ENCODE results near the gene MINDY4. TPM values are rescaled to one million over a fixed set of nuclear protein-coding genes. Genes with fewer than 3 reads are reported as not detected.

Gene MINDY4
- total RNA-seq, 1 donor from 2014 or later, result 8.4 TPM

DNA sequence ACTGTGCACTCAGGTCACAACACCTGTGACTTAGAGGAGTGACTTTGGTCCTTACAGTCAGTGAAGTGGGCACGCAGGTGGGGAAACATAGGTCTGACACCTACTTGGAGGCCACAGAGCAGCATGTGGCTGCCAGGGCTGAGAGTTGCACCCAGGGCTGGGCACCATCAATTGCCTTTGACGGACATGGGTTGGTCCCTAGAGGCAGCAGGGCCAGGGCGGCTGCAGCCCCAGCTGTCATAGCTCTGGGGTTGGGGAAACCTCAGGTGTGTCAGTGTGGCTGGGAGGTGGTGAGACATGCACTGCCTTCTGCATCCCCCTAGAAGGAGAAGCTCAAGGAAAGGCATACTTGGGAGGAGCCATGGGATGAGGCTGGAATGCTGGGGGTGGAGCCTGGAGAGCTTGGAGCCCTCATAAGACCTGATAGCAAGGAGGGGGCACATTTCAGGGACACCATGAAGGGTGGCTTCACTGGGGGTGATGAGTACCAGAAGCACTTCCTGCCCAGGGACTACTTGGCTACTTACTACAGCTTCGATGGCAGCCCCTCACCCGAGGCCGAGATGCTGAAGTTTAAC is 19.4 kb upstream of the MINDY4 start, which contains the start of gene INMT:
Gene INMT, plus strand, starts transcription at position 440 of the 578 bp plus-strand sequence. Its CDS starts 16 bp downstream, at position 456.
- Mint-ChIP-seq H3K36me3 (no peaks in the 10 kb centered on the region), H3K27ac (no peak within 1 kb of the TSS), H3K27me3 (no peaks in the 10 kb centered on the region), H3K9me3 (peaks cover 5% of the 10 kb centered on the region), H3K4me3 (no peak within 1 kb of the TSS), H3K4me1 (ENCODE audit: unreplicated experiment) (peaks cover 7% of the 10 kb centered on the region)
- TF ChIP-seq, protein P1, sequence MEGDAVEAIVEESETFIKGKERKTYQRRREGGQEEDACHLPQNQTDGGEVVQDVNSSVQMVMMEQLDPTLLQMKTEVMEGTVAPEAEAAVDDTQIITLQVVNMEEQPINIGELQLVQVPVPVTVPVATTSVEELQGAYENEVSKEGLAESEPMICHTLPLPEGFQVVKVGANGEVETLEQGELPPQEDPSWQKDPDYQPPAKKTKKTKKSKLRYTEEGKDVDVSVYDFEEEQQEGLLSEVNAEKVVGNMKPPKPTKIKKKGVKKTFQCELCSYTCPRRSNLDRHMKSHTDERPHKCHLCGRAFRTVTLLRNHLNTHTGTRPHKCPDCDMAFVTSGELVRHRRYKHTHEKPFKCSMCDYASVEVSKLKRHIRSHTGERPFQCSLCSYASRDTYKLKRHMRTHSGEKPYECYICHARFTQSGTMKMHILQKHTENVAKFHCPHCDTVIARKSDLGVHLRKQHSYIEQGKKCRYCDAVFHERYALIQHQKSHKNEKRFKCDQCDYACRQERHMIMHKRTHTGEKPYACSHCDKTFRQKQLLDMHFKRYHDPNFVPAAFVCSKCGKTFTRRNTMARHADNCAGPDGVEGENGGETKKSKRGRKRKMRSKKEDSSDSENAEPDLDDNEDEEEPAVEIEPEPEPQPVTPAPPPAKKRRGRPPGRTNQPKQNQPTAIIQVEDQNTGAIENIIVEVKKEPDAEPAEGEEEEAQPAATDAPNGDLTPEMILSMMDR (conservative IDR thresholded peaks at IDR 0.05), result no peak
- DNase-seq (ENCODE audit: extremely low spot score, unreplicated experiment), result no peak

- Mint-ChIP-seq H3K36me3 (no peaks in the 10 kb centered on the region), H3K4me3 (no peak overlapping the region), H3K4me1 (ENCODE audit: unreplicated experiment) (peaks cover 7% of the 10 kb centered on the region), H3K9me3 (peaks cover 5% of the 10 kb centered on the region), H3K27me3 (peaks cover 3% of the 10 kb centered on the region), H3K27ac (no peak overlapping the region)
- DNase-seq (ENCODE audit: extremely low spot score, unreplicated experiment), result no peak
- TF ChIP-seq, protein P1 (conservative IDR thresholded peaks at IDR 0.05), result no peak
These were observed 18.7 kb upstream of the MINDY4 start for GRCh38 chr7:30752484-30752883.

GRCh38 chr7:30752979-30753378 is 18.2 kb upstream of the MINDY4 start:
- H3K27me3 Mint-ChIP-seq, result peaks cover 3% of the 10 kb centered on the region
- H3K36me3 Mint-ChIP-seq, result no peaks in the 10 kb centered on the region
- no peak overlapping the region for H3K27ac Mint-ChIP-seq
- TF ChIP-seq, protein P1 (conservative IDR thresholded peaks at IDR 0.05), result no peak
- DNase-seq (ENCODE audit: extremely low spot score, unreplicated experiment), result no peak
- no peak overlapping the region for H3K4me3 Mint-ChIP-seq
- peaks cover 7% of the 10 kb centered on the region for H3K4me1 Mint-ChIP-seq (ENCODE audit: unreplicated experiment)
- H3K9me3 Mint-ChIP-seq, result peaks cover 5% of the 10 kb centered on the region

- no peak for DNase-seq (ENCODE audit: extremely low spot score, unreplicated experiment)
- peaks cover 7% of the 10 kb centered on the region for H3K4me1 Mint-ChIP-seq (ENCODE audit: unreplicated experiment)
- peaks cover 5% of the 10 kb centered on the region for H3K9me3 Mint-ChIP-seq
- H3K36me3 Mint-ChIP-seq, result no peaks in the 10 kb centered on the region
- no peak overlapping the region for H3K4me3 Mint-ChIP-seq
- H3K27me3 Mint-ChIP-seq, result peaks cover 3% of the 10 kb centered on the region
- H3K27ac Mint-ChIP-seq, result no peak overlapping the region
- TF ChIP-seq, protein P1 (conservative IDR thresholded peaks at IDR 0.05), result no peak
These were observed 16.8 kb upstream of the MINDY4 start for GRCh38 chr7:30754315-30754877.

DNA sequence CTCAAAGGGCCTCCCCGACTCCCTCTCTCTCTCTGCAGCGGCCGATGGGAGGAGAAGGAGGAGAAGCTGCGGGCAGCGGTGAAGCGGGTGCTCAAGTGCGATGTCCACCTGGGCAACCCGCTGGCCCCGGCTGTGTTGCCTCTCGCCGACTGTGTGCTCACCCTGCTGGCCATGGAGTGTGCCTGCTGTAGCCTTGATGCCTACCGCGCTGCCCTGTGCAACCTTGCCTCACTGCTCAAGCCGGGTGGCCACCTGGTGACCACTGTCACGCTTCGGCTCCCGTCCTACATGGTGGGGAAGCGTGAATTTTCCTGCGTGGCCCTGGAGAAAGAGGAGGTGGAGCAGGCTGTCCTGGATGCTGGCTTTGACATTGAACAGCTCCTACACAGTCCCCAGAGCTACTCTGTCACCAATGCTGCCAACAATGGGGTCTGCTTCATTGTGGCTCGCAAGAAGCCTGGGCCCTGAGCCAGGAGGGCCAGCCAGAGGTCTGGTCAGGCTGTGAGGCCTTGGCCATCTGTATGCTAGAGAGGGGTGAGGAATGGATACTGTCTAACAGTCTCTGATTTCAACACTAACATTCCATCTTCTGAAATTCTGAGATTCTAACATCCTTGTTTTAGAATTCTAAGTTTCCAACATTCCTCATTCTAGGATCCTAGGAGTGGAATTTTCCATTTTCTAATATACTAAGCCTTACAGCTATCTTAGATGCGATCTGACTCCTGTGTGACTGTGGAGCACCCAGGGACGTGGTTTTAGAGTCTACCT is 15.6 kb upstream of the MINDY4 start:
- peaks cover 2% of the 10 kb centered on the region for H3K9me3 Mint-ChIP-seq
- H3K27ac Mint-ChIP-seq, result no peak overlapping the region
- DNase-seq (ENCODE audit: extremely low spot score, unreplicated experiment), result no peak
- H3K4me3 Mint-ChIP-seq, result no peak overlapping the region
- peaks cover 5% of the 10 kb centered on the region for H3K4me1 Mint-ChIP-seq (ENCODE audit: unreplicated experiment)
- H3K36me3 Mint-ChIP-seq, result no peaks in the 10 kb centered on the region
- H3K27me3 Mint-ChIP-seq, result peaks cover 3% of the 10 kb centered on the region
- TF ChIP-seq, protein P1 (conservative IDR thresholded peaks at IDR 0.05), result no peak

Data from type B pancreatic cell (in vitro differentiated cells).